G401.6 (cell line): ENCODE results near the gene BLTP2.
A peak's percentile ranks its signal among the peaks of the same experiment; 100 is the strongest.
"Not testable (repeated sequence)": the region's sequence is repeated elsewhere in the genome, so short reads cannot be mapped to it uniquely, and the experiment has no call there.

ENCODE experiments used
- FAIRE-seq: peaks from 2 replicates; lab custom pipeline; 2012; peaks lifted over from hg19 to GRCh38; lab: Jason Lieb, UNC

BLTP2 gene

GRCh38 chr17:28646039-28646754, 1.2 kb upstream of the BLTP2 start:
- FAIRE-seq = no peak

- no peak for FAIRE-seq
Measured at GRCh38 chr17:28645576-28645939, 600 bp upstream of the BLTP2 start.

GRCh38 chr17:28643983-28644786, 773 bp downstream of the BLTP2 start:
- peak; percentile 13 for FAIRE-seq

GRCh38 chr17:28641579-28641978, 3.4 kb downstream of the BLTP2 start:
- no peak for FAIRE-seq

GRCh38 chr17:28635506-28635905, 9.5 kb downstream of the BLTP2 start:
- no peak for FAIRE-seq

- no peak for FAIRE-seq
Measured at GRCh38 chr17:28634206-28634865, 10.6 kb downstream of the BLTP2 start.

- no peak for FAIRE-seq
Measured at GRCh38 chr17:28626818-28627217, 18.1 kb downstream of the BLTP2 start.

- no peak for FAIRE-seq
Measured at GRCh38 chr17:28624148-28624547, 20.8 kb downstream of the BLTP2 start.

- no peak for FAIRE-seq
Measured at GRCh38 chr17:28623696-28624095, 21.3 kb downstream of the BLTP2 start.

GRCh38 chr17:28622186-28622585, 22.8 kb downstream of the BLTP2 start:
- no peak for FAIRE-seq

GRCh38 chr17:28620010-28620409, 24.9 kb downstream of the BLTP2 start:
- FAIRE-seq = no peak

GRCh38 chr17:28618464-28618863, 26.5 kb downstream of the BLTP2 start:
- FAIRE-seq = no peak

- FAIRE-seq = no peak
Measured at GRCh38 chr17:28616281-28616680, 28.7 kb downstream of the BLTP2 start.

GRCh38 chr17:28615260-28615940, 29.6 kb downstream of the BLTP2 start:
- no peak for FAIRE-seq

GRCh38 chr17:28613931-28614381, 31.0 kb downstream of the BLTP2 start, which contains the start of gene RSKR:
RSKR (minus strand) TSS chr17:28614185; CDS start chr17:28614161, 24 bp downstream.
- no peak for FAIRE-seq

GRCh38 chr17:28612936-28613872, 31.8 kb downstream of the BLTP2 start:
- FAIRE-seq = no peak

GRCh38 chr17:28612531-28612930, 32.4 kb downstream of the BLTP2 start:
- no peak for FAIRE-seq

- FAIRE-seq = no peak
Measured at GRCh38 chr17:28610376-28610775, 34.6 kb downstream of the BLTP2 start.

- FAIRE-seq = not testable (repeated sequence)
Measured at GRCh38 chr17:28604031-28604430, 40.9 kb downstream of the BLTP2 start.

GRCh38 chr17:28599311-28600184, 45.4 kb downstream of the BLTP2 start:
- no peak for FAIRE-seq
